ENCODE measurements around the gene SOX6. TPM values are rescaled to one million over a fixed set of nuclear protein-coding genes. Genes with fewer than 3 reads are reported as not detected.

Gene SOX6
- total RNA-seq, 2 experiments from 2014 or later: 0.20 TPM; not detected in 1

GRCh38 chr11:16367252-16367651 lies 10.9 kb upstream of the SOX6 start:
- no peaks in the 10 kb centered on the region for H3K4me1 ChIP-seq (ENCODE audit: insufficient read depth, low read length)
- H3K27me3 Mint-ChIP-seq: no peaks in the 10 kb centered on the region
- H3K9me3 Mint-ChIP-seq: no peaks in the 10 kb centered on the region
- DNase-seq: no peak
- H3K27ac Mint-ChIP-seq: no peak overlapping the region
- H3K4me3 Mint-ChIP-seq: no peak overlapping the region
- ChIA-PET CTCF (no interaction called here), POLR2A (no interaction called here)
- intact Hi-C loops (cut with DNase I, micrococcal nuclease): no loop called here
- no peaks in the 10 kb centered on the region for H3K27me3 ChIP-seq (ENCODE audit: control insufficient read depth in 1 of 2, insufficient read depth in 2 of 2, low read length in 2 of 2)
- H3K4me1 Mint-ChIP-seq (ENCODE audit: low read depth): no peaks in the 10 kb centered on the region
- no peak overlapping the region for H3K4me3 ChIP-seq (ENCODE audit: low read length)
- no peaks in the 10 kb centered on the region for H3K36me3 Mint-ChIP-seq (ENCODE audit: low read depth)
- H3K36me3 ChIP-seq (ENCODE audit: insufficient read depth, low read length): no peaks in the 10 kb centered on the region
- no peak overlapping the region for H3K27ac ChIP-seq (ENCODE audit: low read depth in 1 of 2, low read length in 2 of 2)
- TF ChIP-seq, protein P1, sequence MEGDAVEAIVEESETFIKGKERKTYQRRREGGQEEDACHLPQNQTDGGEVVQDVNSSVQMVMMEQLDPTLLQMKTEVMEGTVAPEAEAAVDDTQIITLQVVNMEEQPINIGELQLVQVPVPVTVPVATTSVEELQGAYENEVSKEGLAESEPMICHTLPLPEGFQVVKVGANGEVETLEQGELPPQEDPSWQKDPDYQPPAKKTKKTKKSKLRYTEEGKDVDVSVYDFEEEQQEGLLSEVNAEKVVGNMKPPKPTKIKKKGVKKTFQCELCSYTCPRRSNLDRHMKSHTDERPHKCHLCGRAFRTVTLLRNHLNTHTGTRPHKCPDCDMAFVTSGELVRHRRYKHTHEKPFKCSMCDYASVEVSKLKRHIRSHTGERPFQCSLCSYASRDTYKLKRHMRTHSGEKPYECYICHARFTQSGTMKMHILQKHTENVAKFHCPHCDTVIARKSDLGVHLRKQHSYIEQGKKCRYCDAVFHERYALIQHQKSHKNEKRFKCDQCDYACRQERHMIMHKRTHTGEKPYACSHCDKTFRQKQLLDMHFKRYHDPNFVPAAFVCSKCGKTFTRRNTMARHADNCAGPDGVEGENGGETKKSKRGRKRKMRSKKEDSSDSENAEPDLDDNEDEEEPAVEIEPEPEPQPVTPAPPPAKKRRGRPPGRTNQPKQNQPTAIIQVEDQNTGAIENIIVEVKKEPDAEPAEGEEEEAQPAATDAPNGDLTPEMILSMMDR (IDR thresholded peaks at IDR 0.05): no peak
- ATAC-seq (ENCODE audit: poor library complexity): no peak
- H3K9me3 ChIP-seq (ENCODE audit: control insufficient read depth in 1 of 2, insufficient read depth in 1 of 2, low read length in 2 of 2): no peaks in the 10 kb centered on the region

DNA sequence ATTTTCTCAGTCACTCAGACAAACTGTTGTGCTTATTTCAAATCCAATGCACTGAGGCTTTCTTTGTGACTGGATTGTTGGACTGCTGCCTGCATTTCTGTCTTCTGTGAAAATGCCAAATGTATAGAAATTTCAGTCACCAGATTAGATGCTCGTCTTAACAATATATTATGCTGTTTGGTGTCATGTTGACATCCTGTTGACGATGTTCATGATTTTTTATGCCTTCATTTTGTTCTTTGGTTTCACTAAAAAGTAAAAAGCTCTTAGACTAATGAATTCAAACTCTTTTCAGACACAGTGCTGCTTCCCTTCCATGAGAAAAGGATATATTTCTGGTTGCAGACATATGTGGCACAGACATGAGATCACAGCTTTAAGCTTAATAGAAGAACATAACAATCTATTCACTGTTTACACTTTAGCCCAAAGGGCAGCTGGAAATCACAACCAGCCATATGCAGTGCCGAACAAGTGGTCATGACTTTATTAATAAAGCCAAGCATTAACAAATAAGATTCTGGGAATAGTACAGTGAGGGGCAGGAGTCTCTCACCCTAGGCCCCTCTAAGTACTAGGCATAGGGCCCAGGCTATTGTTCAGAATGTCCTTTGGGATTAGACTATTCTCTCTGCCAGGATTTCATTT lies 9.4 kb upstream of the SOX6 start:
- ATAC-seq (ENCODE audit: poor library complexity): no peak
- intact Hi-C loops (cut with DNase I, micrococcal nuclease): no loop called here
- H3K27ac Mint-ChIP-seq: no peak overlapping the region
- POLR2A ChIA-PET: no interaction called here
- H3K36me3 Mint-ChIP-seq (ENCODE audit: low read depth): no peaks in the 10 kb centered on the region
- no peaks in the 10 kb centered on the region for H3K36me3 ChIP-seq (ENCODE audit: insufficient read depth, low read length)
- H3K4me1 ChIP-seq (ENCODE audit: insufficient read depth, low read length): no peaks in the 10 kb centered on the region
- no peak overlapping the region for H3K27ac ChIP-seq (ENCODE audit: low read depth in 1 of 2, low read length in 2 of 2)
- TF ChIP-seq, protein P1 (IDR thresholded peaks at IDR 0.05): no peak
- no peaks in the 10 kb centered on the region for H3K27me3 ChIP-seq (ENCODE audit: control insufficient read depth in 1 of 2, insufficient read depth in 2 of 2, low read length in 2 of 2)
- H3K27me3 Mint-ChIP-seq: no peaks in the 10 kb centered on the region
- CTCF ChIA-PET: no interaction called here
- H3K4me3 ChIP-seq (ENCODE audit: low read length): no peak overlapping the region
- no peak for DNase-seq
- H3K9me3 ChIP-seq (ENCODE audit: control insufficient read depth in 1 of 2, insufficient read depth in 1 of 2, low read length in 2 of 2): peaks cover 0 to under 1% of the 10 kb centered on the region in 2 experiments
- no peak overlapping the region for H3K4me3 Mint-ChIP-seq
- H3K9me3 Mint-ChIP-seq: no peaks in the 10 kb centered on the region
- no peaks in the 10 kb centered on the region for H3K4me1 Mint-ChIP-seq (ENCODE audit: low read depth)

DNA sequence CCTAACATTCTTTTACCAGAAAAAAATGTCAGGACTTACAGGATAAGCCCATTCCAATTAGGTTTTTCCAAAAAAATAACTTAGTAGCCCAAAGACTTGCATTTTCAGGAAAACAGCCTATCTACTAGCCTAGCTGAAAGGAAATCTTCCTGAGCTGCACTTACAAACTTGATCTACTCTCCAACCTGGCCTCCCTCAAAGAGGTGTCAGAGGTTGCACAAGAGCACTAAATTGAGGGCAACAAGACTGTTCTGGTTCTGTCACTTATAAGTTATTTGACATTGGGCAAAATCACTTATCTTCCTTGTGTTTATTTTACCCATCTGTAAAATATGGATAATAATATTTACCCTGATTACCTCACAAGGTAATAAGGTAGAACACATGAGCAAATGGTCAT lies 7.9 kb upstream of the SOX6 start:
- Histone ChIP-seq H3K27ac (ENCODE audit: low read depth in 1 of 2, low read length in 2 of 2) (no peak overlapping the region), H3K27me3 (ENCODE audit: control insufficient read depth in 1 of 2, insufficient read depth in 2 of 2, low read length in 2 of 2) (no peaks in the 10 kb centered on the region), H3K9me3 (ENCODE audit: control insufficient read depth in 1 of 2, insufficient read depth in 1 of 2, low read length in 2 of 2) (peaks cover 0 to 4% of the 10 kb centered on the region in 2 experiments), H3K4me3 (ENCODE audit: low read length) (no peak overlapping the region), H3K4me1 (ENCODE audit: insufficient read depth, low read length) (no peaks in the 10 kb centered on the region), H3K36me3 (ENCODE audit: insufficient read depth, low read length) (no peaks in the 10 kb centered on the region)
- intact Hi-C loops (cut with DNase I, micrococcal nuclease): no loop called here
- POLR2A ChIA-PET: no interaction called here
- TF ChIP-seq, protein P1 (IDR thresholded peaks at IDR 0.05): no peak
- H3K27ac Mint-ChIP-seq: no peak overlapping the region
- H3K4me1 Mint-ChIP-seq (ENCODE audit: low read depth): no peaks in the 10 kb centered on the region
- no peaks in the 10 kb centered on the region for H3K36me3 Mint-ChIP-seq (ENCODE audit: low read depth)
- DNase-seq: no peak
- no peak for ATAC-seq (ENCODE audit: poor library complexity)
- H3K27me3 Mint-ChIP-seq: no peaks in the 10 kb centered on the region
- peaks cover 2% of the 10 kb centered on the region for H3K9me3 Mint-ChIP-seq
- no peak overlapping the region for H3K4me3 Mint-ChIP-seq
- CTCF ChIA-PET: no interaction called here
